Astrocyte (in vitro differentiated cells and primary cell): ENCODE measurements around the gene GPC5. TPM values are rescaled to one million over a fixed set of nuclear protein-coding genes. Genes with fewer than 3 reads are reported as not detected.

Experiments
- DNase-seq: peaks from one replicate; pipeline ENCODE4 v3.0.0-alpha.2; 2010; ENCODE audit warnings: low read depth
- FAIRE-seq: peaks from 2 replicates; lab custom pipeline; 2011; peaks lifted over from hg19 to GRCh38; lab: Jason Lieb, UNC
- H2AFZ ChIP-seq: 2 replicates; pipeline ENCODE4 v1.6.0; 2012; ENCODE audit warnings: low read depth, low read length, inconsistent platforms
- H3K27ac ChIP-seq: 2 replicates; pipeline ENCODE4 v1.5.1; 2011; ENCODE audit warnings: low read depth, low read length, inconsistent platforms
- H3K27me3 ChIP-seq: 2 replicates; pipeline ENCODE4 v1.6.0; 2011; ENCODE audit warnings: low read length, inconsistent platforms; ENCODE audit not compliant: insufficient read depth
- H3K36me3 ChIP-seq: 2 replicates; pipeline ENCODE4 v1.5.1; 2011; ENCODE audit warnings: low read length, inconsistent platforms; ENCODE audit not compliant: insufficient read depth
- H3K4me1 ChIP-seq: 2 replicates; pipeline ENCODE4 v1.5.1; 2011; ENCODE audit warnings: low read length, inconsistent platforms; ENCODE audit not compliant: insufficient read depth
- H3K4me2 ChIP-seq: 2 replicates; pipeline ENCODE4 v1.6.0; 2012; ENCODE audit warnings: low read length, inconsistent platforms
- H3K4me3 ChIP-seq: 2 replicates; pipeline ENCODE4 v1.5.1; 2011; ENCODE audit warnings: low read depth, mild to moderate bottlenecking, low read length, inconsistent platforms; ENCODE audit not compliant: insufficient read depth
- H3K79me2 ChIP-seq: 2 replicates; pipeline ENCODE4 v1.6.0; 2012; ENCODE audit warnings: mild to moderate bottlenecking, low read length, inconsistent platforms; ENCODE audit not compliant: insufficient read depth
- H3K9ac ChIP-seq: 2 replicates; pipeline ENCODE4 v1.6.0; 2012; ENCODE audit warnings: mild to moderate bottlenecking, low read length, inconsistent platforms
- H3K9me3 ChIP-seq: 2 replicates; pipeline ENCODE4 v1.5.1; 2012; ENCODE audit warnings: low read depth, mild to moderate bottlenecking, low read length, inconsistent platforms; ENCODE audit not compliant: insufficient read depth
- H4K20me1 ChIP-seq: 2 replicates; pipeline ENCODE4 v1.6.0; 2012; ENCODE audit warnings: low read length, inconsistent platforms; ENCODE audit not compliant: insufficient read depth
- H3K27ac Mint-ChIP-seq: one replicate; pipeline ENCODE4 v1.8.0; 2021; ENCODE audit warnings: mild to moderate bottlenecking, mixed read lengths; ENCODE audit not compliant: unreplicated experiment
- H3K27me3 Mint-ChIP-seq: one replicate; pipeline ENCODE4 v1.8.0; 2021; ENCODE audit warnings: low read depth, mixed read lengths; ENCODE audit not compliant: unreplicated experiment
- H3K36me3 Mint-ChIP-seq: one replicate; pipeline ENCODE4 v1.8.0; 2021; ENCODE audit warnings: low read depth, mixed read lengths; ENCODE audit not compliant: unreplicated experiment
- H3K4me1 Mint-ChIP-seq: one replicate; pipeline ENCODE4 v1.8.0; 2021; ENCODE audit warnings: low read depth, mixed read lengths; ENCODE audit not compliant: unreplicated experiment
- H3K4me3 Mint-ChIP-seq: one replicate; pipeline ENCODE4 v1.8.0; 2021; ENCODE audit warnings: mild to moderate bottlenecking, moderate library complexity, mixed read lengths; ENCODE audit not compliant: unreplicated experiment
- H3K9me3 Mint-ChIP-seq: one replicate; pipeline ENCODE4 v1.8.0; 2021; ENCODE audit warnings: mild to moderate bottlenecking, mixed read lengths; ENCODE audit not compliant: unreplicated experiment
- EZH2 ChIP-seq: IDR thresholded peaks from 2 replicates; pipeline ENCODE4 v1.6.1; 2012; ENCODE audit warnings: mild to moderate bottlenecking, low read length, inconsistent platforms; ENCODE audit not compliant: insufficient read depth
- total RNA-seq: library from RNA; stranded (reverse); gene quantifications from 2 replicates; pipeline ENCODE4 v1.2.1, GENCODE V29; 2021
- TF ChIP-seq, protein P1 (sequence below): IDR thresholded peaks from 2 replicates; pipeline ENCODE4 v1.5.1; 2011; ENCODE audit warnings: low read depth, mild to moderate bottlenecking, inconsistent platforms, low read length, moderate library complexity; ENCODE audit not compliant: insufficient read depth

The GPC5 gene
- total RNA-seq, 1 donor from 2014 or later = 1.1 TPM

DNA sequence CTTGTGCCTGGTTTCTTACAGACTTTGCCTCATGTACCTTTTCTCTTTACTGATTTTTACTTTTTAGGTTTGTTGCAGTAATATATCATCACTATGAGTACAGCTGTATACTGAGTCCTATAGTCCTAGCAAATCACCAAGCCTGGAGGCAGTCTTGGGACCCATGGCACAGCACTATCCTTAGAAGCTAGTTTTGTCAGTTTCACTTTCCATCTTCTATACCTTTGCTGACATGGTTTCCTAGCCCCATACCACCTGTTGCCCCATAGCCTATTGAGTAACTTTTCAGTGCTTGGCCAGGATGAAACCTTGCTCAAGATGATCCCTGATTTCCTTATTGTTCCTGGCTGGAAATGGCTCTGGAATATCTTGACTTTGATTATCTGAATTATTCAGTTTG lies 826.4 kb downstream of the GPC5 start:
- Mint-ChIP-seq H3K9me3 (no peaks in the 10 kb centered on the region), H3K36me3 (no peaks in the 10 kb centered on the region), H3K27me3 (no peaks in the 10 kb centered on the region), H3K27ac (peak overlapping the region; percentile 79), H3K4me3 (no peak overlapping the region), H3K4me1 (peaks cover 40% of the 10 kb centered on the region)
- no peaks in the 10 kb centered on the region for H3K9me3 ChIP-seq
- no peak overlapping the region for H2AFZ ChIP-seq
- peaks cover 25% of the 10 kb centered on the region for H3K4me1 ChIP-seq
- DNase-seq (no peak), FAIRE-seq (no peak)
- H4K20me1 ChIP-seq = no peaks in the 10 kb centered on the region
- no peak for TF ChIP-seq EZH2
- TF ChIP-seq, protein P1, sequence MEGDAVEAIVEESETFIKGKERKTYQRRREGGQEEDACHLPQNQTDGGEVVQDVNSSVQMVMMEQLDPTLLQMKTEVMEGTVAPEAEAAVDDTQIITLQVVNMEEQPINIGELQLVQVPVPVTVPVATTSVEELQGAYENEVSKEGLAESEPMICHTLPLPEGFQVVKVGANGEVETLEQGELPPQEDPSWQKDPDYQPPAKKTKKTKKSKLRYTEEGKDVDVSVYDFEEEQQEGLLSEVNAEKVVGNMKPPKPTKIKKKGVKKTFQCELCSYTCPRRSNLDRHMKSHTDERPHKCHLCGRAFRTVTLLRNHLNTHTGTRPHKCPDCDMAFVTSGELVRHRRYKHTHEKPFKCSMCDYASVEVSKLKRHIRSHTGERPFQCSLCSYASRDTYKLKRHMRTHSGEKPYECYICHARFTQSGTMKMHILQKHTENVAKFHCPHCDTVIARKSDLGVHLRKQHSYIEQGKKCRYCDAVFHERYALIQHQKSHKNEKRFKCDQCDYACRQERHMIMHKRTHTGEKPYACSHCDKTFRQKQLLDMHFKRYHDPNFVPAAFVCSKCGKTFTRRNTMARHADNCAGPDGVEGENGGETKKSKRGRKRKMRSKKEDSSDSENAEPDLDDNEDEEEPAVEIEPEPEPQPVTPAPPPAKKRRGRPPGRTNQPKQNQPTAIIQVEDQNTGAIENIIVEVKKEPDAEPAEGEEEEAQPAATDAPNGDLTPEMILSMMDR = no peak
- H3K27me3 ChIP-seq = no peaks in the 10 kb centered on the region
- H3K4me3 ChIP-seq = no peak overlapping the region
- peak overlapping the region; percentile 30 for H3K27ac ChIP-seq
- peak overlapping the region; percentile 57 for H3K4me2 ChIP-seq
- H3K79me2 ChIP-seq = no peaks in the 10 kb centered on the region
- H3K36me3 ChIP-seq = no peaks in the 10 kb centered on the region
- H3K9ac ChIP-seq = peak overlapping the region; percentile 21

DNA sequence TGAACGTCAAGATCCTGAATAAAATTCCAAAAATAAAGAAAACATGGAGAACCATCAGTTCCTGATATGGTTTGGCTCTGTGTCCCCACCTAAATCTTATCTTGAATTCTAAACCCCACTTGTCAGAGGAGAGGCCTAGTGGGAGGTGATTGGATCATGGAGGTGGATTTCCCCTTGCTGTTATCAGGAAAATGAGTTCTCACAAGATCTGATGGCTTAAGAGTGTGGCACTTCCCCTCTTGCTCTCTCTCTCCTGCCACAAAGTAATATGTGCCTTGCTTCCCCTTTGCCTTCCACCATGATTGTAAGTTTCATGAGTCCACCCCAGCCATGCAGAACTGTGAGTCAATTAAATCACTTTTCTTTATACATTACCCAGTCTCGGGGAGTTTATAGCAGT lies 827.4 kb downstream of the GPC5 start:
- Mint-ChIP-seq H3K9me3 (no peaks in the 10 kb centered on the region), H3K27me3 (no peaks in the 10 kb centered on the region), H3K4me3 (no peak overlapping the region), H3K27ac (peak overlapping the region; percentile 70), H3K4me1 (peaks cover 40% of the 10 kb centered on the region), H3K36me3 (no peaks in the 10 kb centered on the region)
- Histone ChIP-seq H3K4me2 (no peak overlapping the region), H3K36me3 (no peaks in the 10 kb centered on the region), H3K9ac (no peak overlapping the region), H2AFZ (no peak overlapping the region), H3K79me2 (no peaks in the 10 kb centered on the region), H3K4me1 (peaks cover 25% of the 10 kb centered on the region), H4K20me1 (no peaks in the 10 kb centered on the region), H3K9me3 (no peaks in the 10 kb centered on the region), H3K27ac (no peak overlapping the region), H3K27me3 (no peaks in the 10 kb centered on the region), H3K4me3 (no peak overlapping the region)
- peak; percentile 33 for DNase-seq
- no peak for FAIRE-seq
- no peak for TF ChIP-seq EZH2
- TF ChIP-seq, protein P1 = no peak

DNA sequence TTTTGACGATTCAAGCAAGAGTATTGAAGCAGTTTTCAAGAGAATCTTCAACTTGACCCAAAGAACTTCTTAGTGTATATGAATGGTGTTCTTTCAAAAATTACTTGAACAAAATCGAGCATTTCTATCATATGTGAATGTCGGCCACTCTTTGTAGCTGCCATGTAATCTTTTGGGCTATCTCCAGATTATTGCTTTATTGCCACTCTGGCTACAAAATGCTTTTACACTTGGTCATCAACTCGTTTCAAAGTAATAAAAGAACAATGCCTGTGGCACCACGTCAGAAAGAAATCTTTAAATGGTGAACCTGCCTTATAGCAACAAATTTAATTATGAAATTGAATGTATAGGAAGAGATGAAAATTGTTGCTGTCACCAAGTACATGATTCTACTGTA lies 834.5 kb downstream of the GPC5 start:
- Mint-ChIP-seq H3K27ac (no peak overlapping the region), H3K9me3 (no peaks in the 10 kb centered on the region), H3K27me3 (no peaks in the 10 kb centered on the region), H3K4me3 (no peak overlapping the region), H3K36me3 (no peaks in the 10 kb centered on the region), H3K4me1 (no peaks in the 10 kb centered on the region)
- no peak for FAIRE-seq
- H2AFZ ChIP-seq = no peak overlapping the region
- no peak overlapping the region for H3K4me3 ChIP-seq
- no peaks in the 10 kb centered on the region for H3K9me3 ChIP-seq
- H3K27me3 ChIP-seq = no peaks in the 10 kb centered on the region
- no peak for DNase-seq
- H3K4me1 ChIP-seq = no peaks in the 10 kb centered on the region
- H3K36me3 ChIP-seq = no peaks in the 10 kb centered on the region
- H3K9ac ChIP-seq = no peak overlapping the region
- H3K27ac ChIP-seq = no peak overlapping the region
- no peak for TF ChIP-seq EZH2
- H3K4me2 ChIP-seq = no peak overlapping the region
- H3K79me2 ChIP-seq = no peaks in the 10 kb centered on the region
- no peaks in the 10 kb centered on the region for H4K20me1 ChIP-seq
